Head of caudate nucleus (tissue), 42 donors: ENCODE results near the gene ZFP28.

Source experiments
- DNase-seq, 42 donors: peaks; one replicate each; pipeline versions ENCODE4 v3.0.0 to v3.0.0-alpha.2; 2020 to 2021; ENCODE audit warnings: mixed read lengths in 7 of 42
- intact Hi-C: fragments of 100-400 bp; cut with DNase I; formaldehyde crosslinking; loops from one replicate; pipeline ENCODE4 v1.15.0; 2022

ZFP28 gene

DNA sequence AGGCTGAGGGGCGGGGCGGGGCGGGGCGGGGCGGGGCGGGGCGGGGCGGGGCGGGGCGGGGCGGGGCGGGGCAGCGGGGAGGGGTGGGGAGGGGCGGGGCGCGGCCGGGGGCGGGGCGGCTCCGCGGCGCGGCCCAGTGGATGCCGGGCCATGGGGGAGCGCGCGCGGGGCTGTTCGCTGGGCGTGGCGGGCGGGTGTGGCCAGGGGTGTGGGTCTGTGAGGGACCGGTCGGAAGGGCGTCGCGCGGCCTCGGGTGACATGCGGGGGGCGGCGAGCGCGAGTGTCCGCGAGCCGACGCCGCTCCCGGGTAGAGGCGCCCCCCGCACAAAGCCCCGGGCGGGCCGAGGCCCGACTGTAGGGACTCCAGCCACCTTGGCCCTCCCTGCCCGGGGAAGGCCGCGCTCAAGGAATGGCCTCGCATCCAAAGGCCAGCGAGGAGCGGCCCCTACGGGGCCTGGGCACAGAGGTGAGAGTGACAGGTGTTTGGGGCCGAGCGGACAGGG lies at the start of gene ZFP28:
ZFP28 (plus strand) TSS at position 188 of the 503 bp plus-strand sequence; CDS start at position 259, 71 bp downstream.
- DNase-seq = peak in 13 of 42 donors; percentile 34 to 86 (median 81)
- intact Hi-C loops = loop anchor here (1.0 to 10.0 kb wide), 2 partner anchors 32 to 134 kb away; partner anchors contain the start of genes ZNF471 and ZNF583

DNA sequence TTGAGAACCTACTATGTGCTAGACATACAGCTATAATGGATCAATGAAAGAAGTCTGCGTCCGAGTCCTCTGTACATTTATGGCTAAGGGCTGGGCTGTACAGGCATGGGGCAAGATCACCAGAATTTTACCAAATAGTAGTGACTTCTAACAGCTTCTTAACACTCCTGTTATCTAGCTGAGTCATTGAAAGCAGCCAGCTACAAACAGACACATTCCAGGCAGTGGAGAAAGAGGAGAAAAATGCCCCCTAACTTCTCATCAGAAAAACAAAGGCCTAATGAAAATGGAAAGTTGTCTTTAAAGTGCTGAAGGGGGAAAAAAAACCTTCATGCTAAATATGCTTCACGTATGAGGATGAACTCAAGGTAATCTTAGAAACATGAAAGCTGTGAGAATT lies 47.3 kb upstream of the ZFP28 start:
- DNase-seq = no peak
- intact Hi-C loops = no loop called here

- DNase-seq = no peak
- intact Hi-C loops = no loop called here
Observed at GRCh38 chr19:56504581-56504980, 34.2 kb upstream of the ZFP28 start.

DNA sequence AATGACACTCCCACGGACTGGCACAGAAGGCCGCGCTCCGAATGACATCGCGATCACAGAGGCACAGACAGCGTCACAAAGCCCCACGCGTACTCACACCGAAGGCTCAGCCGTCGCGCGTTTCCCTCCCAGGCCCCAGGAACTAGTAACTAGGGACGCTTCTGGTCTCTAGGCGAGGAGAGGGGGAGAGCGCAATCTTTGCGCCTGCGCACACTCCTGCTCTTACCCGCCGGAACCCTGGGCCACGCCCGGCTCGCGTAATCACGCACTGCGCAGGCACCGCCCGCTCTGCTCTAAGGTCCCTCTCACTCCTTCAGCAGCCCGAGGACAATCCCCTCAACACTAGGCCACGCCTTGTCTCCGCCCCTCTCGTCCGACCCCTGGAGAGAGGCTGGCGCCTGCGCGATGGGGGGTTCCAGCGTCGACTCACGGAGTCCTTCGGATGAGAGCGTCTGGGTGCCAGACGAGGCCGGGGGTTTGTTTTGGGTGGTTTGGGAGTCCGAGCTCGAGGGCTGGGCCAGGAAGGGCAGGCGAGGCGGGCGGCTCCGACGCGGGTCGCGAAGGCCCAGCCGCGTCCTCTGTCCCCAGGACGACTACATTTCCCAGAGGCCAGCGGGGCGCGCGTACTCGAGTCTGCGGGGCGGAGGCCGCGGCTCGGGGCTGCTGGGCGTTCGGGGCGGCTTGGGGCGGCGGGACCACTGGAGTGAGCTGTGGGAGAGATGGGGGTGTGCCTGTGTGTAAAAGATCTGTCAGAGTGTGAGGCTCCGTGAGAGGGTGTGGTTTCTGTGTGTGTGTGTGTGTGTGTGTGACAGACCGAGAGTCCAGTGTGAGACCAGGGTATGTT lies 31.1 kb upstream of the ZFP28 start, which contains the start of gene ZNF471:
ZNF471 (plus strand) TSS at position 410 of the 844 bp plus-strand sequence. CDS start 3,717 bp downstream, outside the sequence.
- DNase-seq = peak; percentile 97 to 100 (median 99)
- intact Hi-C loops = loop anchor here (1.0 to 2.0 kb wide), 2 partner anchors 31 kb away; partner anchors contain the start of genes ZFP28 and ZNF667

DNA sequence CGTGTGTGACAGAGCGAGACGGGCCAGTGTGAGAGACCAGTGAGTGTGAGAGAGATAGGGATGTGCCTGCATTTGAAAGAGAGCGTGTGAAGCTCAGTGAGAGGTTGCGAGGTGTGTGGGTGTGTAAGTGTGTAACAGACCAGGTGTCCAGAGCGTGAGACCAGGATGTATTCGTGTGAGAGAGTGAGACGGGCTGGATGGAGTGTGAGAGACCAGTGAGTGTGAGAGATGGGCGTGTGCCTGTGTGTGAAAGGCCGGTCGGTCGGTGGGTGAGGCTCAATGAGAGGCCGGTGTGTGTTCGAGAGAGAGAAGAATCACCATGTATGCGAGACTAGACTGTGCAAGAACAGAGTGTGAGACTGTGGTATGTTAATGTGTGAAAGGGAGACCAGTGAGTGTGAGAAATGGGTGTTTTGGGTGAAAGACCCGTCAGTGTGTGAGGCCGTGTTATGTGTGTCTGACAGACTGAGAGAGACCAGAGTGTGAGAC lies 30.4 kb upstream of the ZFP28 start:
- DNase-seq = peak in 5 of 42 donors; percentile 2 to 45 (median 28)
- intact Hi-C loops = no loop called here

DNA sequence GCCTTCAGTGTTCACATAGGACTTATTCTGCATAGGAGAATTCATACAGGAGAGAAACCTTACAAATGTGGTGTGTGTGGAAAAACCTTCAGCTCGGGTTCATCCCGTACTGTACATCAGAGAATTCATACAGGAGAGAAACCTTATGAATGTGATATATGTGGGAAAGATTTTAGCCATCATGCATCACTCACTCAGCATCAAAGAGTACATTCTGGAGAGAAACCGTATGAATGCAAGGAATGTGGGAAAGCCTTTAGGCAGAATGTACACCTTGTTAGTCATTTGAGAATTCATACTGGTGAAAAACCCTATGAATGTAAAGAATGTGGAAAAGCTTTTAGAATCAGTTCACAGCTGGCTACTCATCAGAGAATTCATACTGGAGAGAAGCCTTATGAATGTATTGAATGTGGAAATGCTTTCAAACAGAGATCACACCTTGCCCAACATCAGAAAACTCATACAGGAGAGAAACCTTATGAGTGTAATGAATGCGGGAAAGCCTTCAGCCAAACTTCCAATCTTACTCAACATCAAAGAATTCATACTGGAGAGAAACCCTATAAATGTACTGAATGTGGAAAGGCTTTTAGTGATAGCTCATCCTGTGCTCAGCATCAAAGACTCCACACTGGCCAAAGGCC lies 13.4 kb upstream of the ZFP28 start:
- DNase-seq = no peak
- intact Hi-C loops = no loop called here

DNA sequence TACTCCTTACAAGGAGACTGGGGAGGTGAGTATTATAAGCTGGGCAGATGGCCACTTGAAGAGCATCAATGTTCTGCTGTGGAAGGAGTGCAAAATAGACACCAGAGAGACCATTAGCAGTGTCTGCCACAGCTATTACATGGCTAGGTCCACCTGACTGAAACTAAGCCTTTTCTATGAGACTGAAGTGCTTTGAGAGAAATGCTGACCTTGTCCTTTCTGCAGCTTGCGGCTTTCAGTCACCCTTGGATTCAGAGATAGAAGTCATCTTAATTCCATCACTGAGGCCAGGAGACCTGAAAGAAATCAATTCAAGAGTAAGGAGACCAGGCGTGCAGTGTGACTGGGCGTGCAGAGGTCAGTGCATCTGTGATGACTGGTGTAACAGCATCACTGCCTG lies 1.3 kb upstream of the ZFP28 start:
- DNase-seq = no peak
- intact Hi-C loops = loop anchor here (10.0 kb wide), 1 partner anchor 133 kb away; the partner anchor contains the start of gene ZNF583

DNA sequence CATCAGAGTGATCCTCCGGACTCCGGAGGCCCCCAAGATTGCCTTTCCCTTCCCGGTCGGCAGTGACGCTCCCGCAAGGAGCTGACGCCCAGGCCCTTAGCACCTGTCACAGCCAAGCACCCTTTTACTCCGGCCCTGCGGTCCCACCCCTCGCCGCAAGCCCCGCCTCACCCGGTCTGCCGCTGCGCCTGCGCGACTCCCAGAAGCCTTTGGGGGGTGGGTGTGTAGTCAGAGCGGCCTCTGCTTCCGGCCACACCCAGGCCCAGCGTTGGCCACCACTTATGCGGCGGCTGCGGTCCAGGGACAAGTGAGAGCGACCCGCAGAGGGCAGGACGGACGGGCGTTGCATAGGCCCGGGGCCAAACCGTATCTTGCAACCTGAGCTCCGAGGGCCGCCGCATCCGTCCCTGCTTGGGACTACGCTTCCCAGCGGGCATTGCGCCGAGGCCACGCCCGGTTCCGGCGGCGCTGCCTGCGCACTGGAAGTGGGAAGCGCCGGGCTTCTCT lies 441 bp upstream of the ZFP28 start:
- intact Hi-C loops = loop anchor here (1.0 to 10.0 kb wide), 2 partner anchors 31 to 134 kb away; partner anchors contain the start of genes ZNF471 and ZNF583
- peak; percentile 84 to 99 (median 96) for DNase-seq

DNA sequence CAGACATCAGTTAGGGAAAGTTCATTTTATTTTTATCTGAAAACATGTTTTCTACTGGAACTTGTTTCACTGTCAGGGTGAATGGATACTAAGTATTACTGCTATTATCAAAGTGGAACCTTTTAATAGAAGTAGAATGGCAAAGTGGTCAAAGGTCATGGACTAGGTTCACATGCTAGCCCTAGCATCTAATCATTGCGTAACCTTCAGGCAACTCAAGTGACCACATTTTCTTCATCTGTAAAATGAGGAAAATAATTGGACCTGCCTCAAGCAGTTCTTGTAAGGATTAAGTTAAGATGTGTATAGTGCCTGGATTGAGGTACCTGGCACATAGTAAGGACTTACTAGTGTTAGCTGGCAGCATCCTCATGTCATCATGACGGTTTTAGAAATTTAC lies 5.0 kb downstream of the ZFP28 start:
- intact Hi-C loops = no loop called here
- DNase-seq = no peak

DNA sequence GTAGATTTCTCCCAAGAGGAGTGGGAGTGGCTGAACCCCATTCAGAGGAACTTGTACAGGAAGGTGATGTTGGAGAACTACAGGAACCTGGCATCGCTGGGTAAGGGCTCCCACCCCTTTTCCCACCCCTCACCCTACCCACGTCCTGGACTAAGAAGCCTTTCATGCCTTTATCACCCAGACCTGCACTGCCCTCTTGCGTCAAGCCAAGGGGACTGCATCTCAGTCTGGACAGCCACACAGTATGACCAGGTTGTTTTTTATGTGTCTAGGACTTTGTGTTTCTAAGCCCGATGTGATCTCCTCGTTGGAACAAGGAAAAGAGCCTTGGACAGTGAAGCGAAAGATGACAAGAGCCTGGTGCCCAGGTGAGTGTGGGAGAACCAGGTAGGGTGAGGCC lies 8.8 kb downstream of the ZFP28 start:
- intact Hi-C loops = no loop called here
- peak in 1 of 42 donors; percentile 20 for DNase-seq

DNA sequence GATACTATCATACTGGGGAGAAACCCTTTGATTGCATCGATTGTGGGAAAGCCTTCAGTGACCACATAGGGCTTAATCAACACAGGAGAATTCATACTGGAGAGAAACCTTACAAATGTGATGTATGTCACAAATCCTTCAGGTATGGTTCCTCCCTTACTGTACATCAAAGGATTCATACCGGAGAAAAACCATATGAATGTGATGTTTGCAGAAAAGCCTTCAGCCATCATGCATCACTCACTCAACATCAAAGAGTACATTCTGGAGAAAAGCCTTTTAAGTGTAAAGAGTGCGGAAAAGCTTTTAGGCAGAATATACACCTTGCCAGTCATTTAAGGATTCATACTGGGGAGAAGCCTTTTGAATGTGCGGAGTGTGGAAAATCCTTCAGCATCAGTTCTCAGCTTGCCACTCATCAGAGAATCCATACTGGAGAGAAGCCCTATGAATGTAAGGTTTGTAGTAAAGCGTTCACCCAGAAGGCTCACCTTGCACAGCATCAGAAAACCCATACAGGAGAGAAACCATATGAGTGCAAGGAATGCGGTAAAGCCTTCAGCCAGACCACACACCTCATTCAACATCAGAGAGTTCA lies 15.6 kb downstream of the ZFP28 start:
- intact Hi-C loops = no loop called here
- DNase-seq = no peak

DNA sequence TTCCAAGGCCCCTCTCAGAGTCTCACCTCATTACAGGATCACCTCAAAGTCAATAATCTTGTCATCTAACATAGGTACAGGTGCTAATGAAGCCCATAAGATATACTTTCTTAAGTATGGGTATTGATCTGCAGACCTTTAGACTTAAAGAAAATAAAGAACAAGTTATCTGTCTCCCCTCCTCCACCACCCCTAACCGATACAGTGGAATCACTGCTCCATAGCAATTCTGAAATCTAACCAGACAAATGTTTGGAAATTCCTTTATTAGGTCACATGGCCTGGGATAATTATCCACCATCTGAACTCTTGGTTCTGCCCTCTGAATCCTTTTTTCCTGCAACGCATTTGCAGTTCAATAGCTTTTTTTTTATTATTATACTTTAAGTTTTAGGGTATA lies 24.0 kb downstream of the ZFP28 start:
- no peak for DNase-seq
- intact Hi-C loops = no loop called here

GRCh38 chr19:56566904-56567273 lies 28.1 kb downstream of the ZFP28 start:
- peak; percentile 37 to 88 (median 72) for DNase-seq
- intact Hi-C loops = no loop called here

DNA sequence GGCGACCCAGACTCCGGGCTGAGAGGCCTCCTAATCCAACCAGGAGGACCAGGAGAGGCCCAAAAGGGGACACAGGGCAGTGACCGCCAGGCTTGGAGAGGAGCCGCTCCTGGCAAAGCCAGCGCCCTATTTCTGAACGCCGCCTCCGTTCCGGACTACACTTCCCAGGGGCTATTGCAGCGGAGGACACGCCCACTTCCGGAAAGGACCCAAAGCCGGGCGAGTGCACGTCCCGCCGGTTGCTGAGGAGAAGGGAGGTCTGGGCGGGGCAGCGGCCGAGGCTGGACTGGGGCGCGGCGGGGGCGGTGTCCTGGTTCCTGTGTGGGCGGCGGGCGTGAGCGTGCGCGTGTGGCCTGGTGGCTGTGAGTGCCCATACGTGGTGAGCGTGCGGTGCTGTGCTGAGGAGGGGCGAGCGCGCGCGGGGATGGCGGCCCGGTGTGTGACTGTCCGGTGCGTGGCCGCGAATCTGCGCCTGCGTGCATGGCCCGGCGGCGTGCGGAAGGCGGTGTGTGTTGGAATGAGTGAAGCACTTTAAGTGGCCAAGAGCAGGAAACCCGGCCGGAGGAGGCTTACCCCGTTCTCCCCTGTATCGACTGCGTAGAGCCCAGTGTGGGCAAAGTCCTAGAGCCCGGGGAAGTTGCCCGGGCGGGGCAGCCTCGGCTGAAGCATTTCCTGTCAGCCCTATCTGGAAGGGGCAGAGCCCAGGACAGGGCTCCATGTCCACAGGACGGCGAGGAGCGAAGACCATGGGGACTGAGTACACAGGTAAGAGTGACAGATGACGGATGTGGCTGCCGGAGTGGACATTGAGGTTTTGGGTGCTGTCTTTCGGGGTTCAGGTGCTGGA lies 28.7 kb downstream of the ZFP28 start, which contains the start of gene ZNF470:
ZNF470 (plus strand) TSS at position 195 of the 847 bp plus-strand sequence. CDS start 2,844 bp downstream, outside the sequence.
- intact Hi-C loops = no loop called here
- DNase-seq = peak; percentile 89 to 98 (median 95)

DNA sequence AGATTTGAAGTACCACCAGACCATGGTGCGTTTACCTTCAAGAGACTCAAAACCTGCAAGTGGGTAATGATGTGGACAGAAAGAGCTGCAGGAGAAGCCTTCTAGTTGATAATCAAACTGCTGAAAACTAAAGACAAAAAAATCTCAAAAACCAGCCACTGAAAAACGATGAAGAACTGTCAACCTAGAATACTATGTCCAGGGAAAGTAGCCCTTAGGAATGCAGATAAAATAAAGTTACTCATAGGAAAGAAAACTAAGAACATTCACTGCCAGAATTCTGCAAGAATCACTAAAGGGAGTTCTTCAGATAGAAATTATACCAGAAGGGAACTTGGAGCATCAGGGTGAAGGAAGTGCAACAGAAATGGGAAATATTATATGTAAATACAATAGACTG lies 33.8 kb downstream of the ZFP28 start:
- intact Hi-C loops = no loop called here

DNA sequence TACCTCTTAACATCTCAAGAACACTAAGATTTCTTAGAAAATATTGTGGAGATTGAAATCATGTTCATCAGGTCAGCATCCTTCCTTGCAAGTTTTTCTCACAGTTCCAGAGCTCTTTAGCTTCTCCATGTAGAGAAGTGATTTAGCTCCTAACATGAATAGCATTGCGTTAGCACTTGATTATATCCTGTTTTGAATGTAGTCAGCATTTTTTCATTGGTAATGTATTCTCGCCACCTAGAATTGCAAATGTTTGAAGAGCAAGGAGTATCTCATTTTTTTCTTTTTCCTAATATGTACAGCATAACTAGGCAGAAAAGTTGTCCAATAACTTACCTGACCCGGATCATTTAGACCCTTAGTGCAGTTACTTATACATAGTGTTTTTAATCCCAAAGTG lies 35.2 kb downstream of the ZFP28 start:
- no peak for DNase-seq
- intact Hi-C loops = no loop called here

More for the DNA sequence above, 33.8 kb downstream of the ZFP28 start:
- DNase-seq = no peak

DNA sequence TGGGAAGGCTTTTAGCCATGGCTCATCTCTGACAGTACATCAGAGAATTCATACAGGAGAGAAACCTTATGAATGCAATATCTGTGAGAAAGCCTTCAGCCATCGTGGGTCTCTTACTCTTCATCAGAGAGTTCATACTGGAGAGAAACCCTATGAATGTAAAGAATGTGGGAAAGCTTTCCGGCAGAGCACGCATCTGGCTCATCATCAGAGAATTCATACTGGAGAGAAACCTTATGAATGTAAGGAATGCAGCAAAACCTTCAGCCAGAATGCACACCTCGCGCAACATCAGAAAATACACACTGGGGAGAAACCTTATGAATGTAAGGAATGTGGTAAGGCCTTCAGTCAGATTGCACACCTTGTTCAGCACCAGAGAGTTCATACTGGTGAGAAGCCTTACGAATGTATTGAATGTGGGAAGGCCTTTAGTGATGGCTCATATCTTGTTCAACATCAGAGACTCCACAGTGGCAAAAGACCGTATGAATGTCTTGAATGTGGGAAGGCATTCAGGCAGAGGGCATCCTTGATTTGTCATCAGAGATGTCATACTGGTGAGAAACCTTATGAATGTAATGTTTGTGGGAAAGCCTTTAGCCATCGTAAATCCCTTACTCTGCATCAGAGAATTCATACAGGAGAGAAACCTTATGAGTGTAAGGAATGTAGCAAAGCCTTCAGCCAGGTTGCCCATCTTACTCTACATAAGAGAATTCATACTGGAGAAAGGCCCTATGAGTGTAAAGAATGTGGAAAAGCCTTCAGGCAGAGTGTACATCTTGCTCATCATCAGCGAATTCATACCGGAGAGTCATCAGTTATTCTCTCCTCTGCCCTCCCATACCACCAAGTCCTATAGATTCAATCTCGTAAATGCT lies 39.2 kb downstream of the ZFP28 start:
- DNase-seq = no peak
- intact Hi-C loops = no loop called here
